ENCODE measurements around the gene TTC27.

Gene TTC27

GRCh38 chr2:32671885-32672533 lies 44.2 kb downstream of the TTC27 start:
- no peak for DNase-seq

GRCh38 chr2:32678825-32679224 lies 51.0 kb downstream of the TTC27 start:
- DNase-seq = no peak

GRCh38 chr2:32680942-32681341 lies 53.1 kb downstream of the TTC27 start:
- DNase-seq = no peak

GRCh38 chr2:32683520-32684086 lies 55.8 kb downstream of the TTC27 start:
- no peak for DNase-seq

GRCh38 chr2:32688541-32688940 lies 60.7 kb downstream of the TTC27 start:
- DNase-seq = no peak

- no peak for DNase-seq
These were observed 63.8 kb downstream of the TTC27 start for GRCh38 chr2:32691678-32692077.

- DNase-seq = no peak
These were observed 68.6 kb downstream of the TTC27 start for GRCh38 chr2:32696439-32696838.

GRCh38 chr2:32697156-32697555 lies 69.3 kb downstream of the TTC27 start:
- no peak for DNase-seq

- no peak for DNase-seq
These were observed 71.3 kb downstream of the TTC27 start for GRCh38 chr2:32699151-32699550.

- DNase-seq = no peak
These were observed 74.0 kb downstream of the TTC27 start for GRCh38 chr2:32701806-32702205.

GRCh38 chr2:32702303-32703064 lies 74.6 kb downstream of the TTC27 start:
- no peak for DNase-seq

GRCh38 chr2:32706815-32707579 lies 79.1 kb downstream of the TTC27 start:
- DNase-seq = no peak

GRCh38 chr2:32711219-32711618 lies 83.4 kb downstream of the TTC27 start:
- no peak for DNase-seq

- no peak for DNase-seq
These were observed 84.2 kb downstream of the TTC27 start for GRCh38 chr2:32711908-32712501.

- DNase-seq = no peak
These were observed 85.0 kb downstream of the TTC27 start for GRCh38 chr2:32712870-32713269.

GRCh38 chr2:32714521-32714920 lies 86.7 kb downstream of the TTC27 start:
- DNase-seq = no peak

- no peak for DNase-seq
These were observed 87.6 kb downstream of the TTC27 start for GRCh38 chr2:32715391-32715841.

- DNase-seq = no peak
These were observed 88.1 kb downstream of the TTC27 start for GRCh38 chr2:32715981-32716380.

GRCh38 chr2:32716598-32716997 lies 88.7 kb downstream of the TTC27 start:
- DNase-seq = no peak

- no peak for DNase-seq
These were observed 90.9 kb downstream of the TTC27 start for GRCh38 chr2:32718752-32719151.

- no peak for DNase-seq
These were observed 91.6 kb downstream of the TTC27 start for GRCh38 chr2:32719430-32719829.

GRCh38 chr2:32719933-32720716 lies 92.3 kb downstream of the TTC27 start:
- DNase-seq = no peak
